ENCODE results near the gene MORN1. TPM values are rescaled to one million over a fixed set of nuclear protein-coding genes. Genes with fewer than 3 reads are reported as not detected.

Gene MORN1
- polyA plus RNA-seq, 1 of the 3 experiments (the other 2 are of a cell fraction), result 16.3 TPM

DNA sequence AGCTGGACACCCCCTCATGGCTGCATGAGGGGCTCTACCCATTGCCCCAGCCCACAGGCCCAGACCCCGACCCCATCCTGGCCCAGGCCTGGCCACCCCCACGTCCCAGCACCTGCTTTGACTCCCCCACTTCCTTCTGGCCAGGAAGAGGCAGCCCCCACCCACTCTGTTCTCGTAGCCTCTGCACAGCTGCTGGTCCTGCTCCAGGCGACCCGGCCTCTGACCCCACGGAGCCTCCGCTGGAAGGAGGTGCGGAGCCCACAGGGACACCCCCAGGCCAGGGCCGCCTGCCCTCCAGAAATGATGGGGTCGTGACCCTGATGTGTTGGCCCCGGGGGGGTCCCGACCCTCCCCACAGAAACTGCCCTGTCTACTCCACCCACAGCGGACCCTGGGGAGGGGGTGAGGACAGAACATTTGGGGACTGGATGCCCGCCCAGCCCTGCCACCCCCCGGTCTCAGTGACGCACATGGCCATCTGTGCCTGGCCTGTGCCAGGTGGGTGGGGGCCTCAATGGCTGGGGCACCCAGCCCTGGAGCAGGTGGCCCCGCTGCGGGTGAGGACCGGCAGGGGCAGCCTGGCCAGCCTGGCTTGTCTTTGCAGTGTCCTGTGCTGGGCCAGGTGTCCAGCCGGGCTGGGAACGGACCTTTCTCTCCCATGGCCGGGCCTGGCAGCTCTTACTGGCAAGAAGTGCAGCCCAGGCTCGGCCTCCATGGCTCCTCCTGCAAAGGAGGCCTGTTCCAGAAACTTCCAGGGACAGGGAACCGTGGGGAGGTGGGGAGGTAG lies 78.6 kb downstream of the MORN1 start:
- H3K9me3 ChIP-seq, result no peaks in the 10 kb centered on the region
- WGBS (ENCODE audit: low lambda C conversion rate), result 94% methylated on average over 8 of the region's 24 CpGs
- H3K4me2 ChIP-seq, result no peak overlapping the region
- no peak for DNase-seq
- H3K4me3 ChIP-seq (ENCODE audit: low read depth in 2 of 2, low read length in 1 of 2), result no peak overlapping the region
- ChIA-PET POLR2A (interaction anchor here (1.0 kb wide), 1 partner anchor 107 kb away, joined by 3 read pairs; no protein-coding TSS in a partner anchor), CTCF (interaction anchor here (1.0 to 4.8 kb wide), 7 partner anchors 14 to 118 kb away, joined by 3 to 34 read pairs (median 3); partner anchors contain the start of gene FAAP20)
- peaks cover 0 to 45% of the 10 kb centered on the region in 2 experiments; a peak in 1 of 4 replicates for H3K4me1 ChIP-seq (ENCODE audit: control insufficient read depth in 1 of 2, insufficient read depth in 2 of 2, low read depth in 1 of 2, low read length in 1 of 2)
- H2AFZ ChIP-seq (ENCODE audit: low read depth), result no peak overlapping the region
- H3K79me2 ChIP-seq (ENCODE audit: insufficient read depth), result no peaks in the 10 kb centered on the region
- H4K20me1 ChIP-seq (ENCODE audit: insufficient read depth), result no peaks in the 10 kb centered on the region
- no peaks in the 10 kb centered on the region for H3K9me2 ChIP-seq
- no peaks in the 10 kb centered on the region for H3K27me3 ChIP-seq (ENCODE audit: insufficient read depth)
- H3K27ac ChIP-seq (ENCODE audit: low read depth in 2 of 2, low read length in 1 of 2), result peak overlapping the region; percentile 32 to 83; a peak in 3 of 4 replicates
- H3K9ac ChIP-seq, result no peak overlapping the region
- H3F3A ChIP-seq (replicated peaks; ENCODE audit: insufficient read depth), result peaks cover 4% of the 10 kb centered on the region
- H3K36me3 ChIP-seq (replicated peaks in 1 of 2; ENCODE audit: control insufficient read depth in 1 of 2, insufficient read depth in 2 of 2, low read length in 1 of 2), result peaks cover 0 to 14% of the 10 kb centered on the region in 2 experiments
- no peak for TF ChIP-seq RCOR1 (IDR thresholded peaks at IDR 0.05; ENCODE audit: low read length)
- TF ChIP-seq CHD2 (IDR thresholded peaks at IDR 0.05; ENCODE audit: low read length, partially characterized antibody), result no peak
- no peak for TF ChIP-seq ELF1 (IDR thresholded peaks at IDR 0.05)
- no peak for TF ChIP-seq GATA2 (CRISPR knock-in tag; IDR thresholded peaks at IDR 0.05)
- TF ChIP-seq MXI1 (IDR thresholded peaks at IDR 0.05; ENCODE audit: low read depth, low read length), result no peak
- no peak for TF ChIP-seq FOXJ3 (CRISPR knock-in tag; IDR thresholded peaks at IDR 0.05)
- TF ChIP-seq, protein P1, sequence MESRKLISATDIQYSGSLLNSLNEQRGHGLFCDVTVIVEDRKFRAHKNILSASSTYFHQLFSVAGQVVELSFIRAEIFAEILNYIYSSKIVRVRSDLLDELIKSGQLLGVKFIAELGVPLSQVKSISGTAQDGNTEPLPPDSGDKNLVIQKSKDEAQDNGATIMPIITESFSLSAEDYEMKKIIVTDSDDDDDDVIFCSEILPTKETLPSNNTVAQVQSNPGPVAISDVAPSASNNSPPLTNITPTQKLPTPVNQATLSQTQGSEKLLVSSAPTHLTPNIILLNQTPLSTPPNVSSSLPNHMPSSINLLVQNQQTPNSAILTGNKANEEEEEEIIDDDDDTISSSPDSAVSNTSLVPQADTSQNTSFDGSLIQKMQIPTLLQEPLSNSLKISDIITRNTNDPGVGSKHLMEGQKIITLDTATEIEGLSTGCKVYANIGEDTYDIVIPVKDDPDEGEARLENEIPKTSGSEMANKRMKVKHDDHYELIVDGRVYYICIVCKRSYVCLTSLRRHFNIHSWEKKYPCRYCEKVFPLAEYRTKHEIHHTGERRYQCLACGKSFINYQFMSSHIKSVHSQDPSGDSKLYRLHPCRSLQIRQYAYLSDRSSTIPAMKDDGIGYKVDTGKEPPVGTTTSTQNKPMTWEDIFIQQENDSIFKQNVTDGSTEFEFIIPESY (IDR thresholded peaks at IDR 0.05; ENCODE audit: borderline replicate concordance, low read depth), result no peak

DNA sequence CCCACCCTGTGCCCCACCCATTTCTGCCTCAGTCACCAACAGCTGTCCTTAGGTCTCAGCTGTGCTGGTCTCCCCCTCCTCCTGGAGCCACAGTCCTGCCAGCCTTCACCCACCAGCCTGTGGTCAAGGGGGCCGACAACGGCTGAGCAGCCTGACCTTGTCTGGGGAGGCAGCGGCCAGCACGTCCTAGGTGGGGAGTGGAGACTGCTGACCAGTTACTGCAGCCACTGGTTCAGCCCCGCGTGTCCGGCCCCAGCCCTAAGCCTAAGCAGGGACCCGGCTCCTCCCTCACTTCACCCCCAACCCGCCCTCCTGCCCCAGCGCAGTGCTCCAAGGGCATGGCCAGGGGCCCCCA lies 79.2 kb downstream of the MORN1 start:
- Histone ChIP-seq H3K4me3 (ENCODE audit: low read depth in 2 of 2, low read length in 1 of 2) (no peak overlapping the region), H3K9me3 (no peaks in the 10 kb centered on the region), H3K9me2 (no peaks in the 10 kb centered on the region), H3F3A (replicated peaks; ENCODE audit: insufficient read depth) (peaks cover 4% of the 10 kb centered on the region), H3K36me3 (replicated peaks in 1 of 2; ENCODE audit: control insufficient read depth in 1 of 2, insufficient read depth in 2 of 2, low read length in 1 of 2) (peaks cover 3 to 20% of the 10 kb centered on the region in 2 experiments), H3K4me1 (ENCODE audit: control insufficient read depth in 1 of 2, insufficient read depth in 2 of 2, low read depth in 1 of 2, low read length in 1 of 2) (peaks cover 0 to 40% of the 10 kb centered on the region in 2 experiments; a peak in 1 of 4 replicates), H3K27me3 (ENCODE audit: insufficient read depth) (no peaks in the 10 kb centered on the region), H3K79me2 (ENCODE audit: insufficient read depth) (no peaks in the 10 kb centered on the region), H3K27ac (ENCODE audit: low read depth in 2 of 2, low read length in 1 of 2) (no peak overlapping the region; a peak in 1 of 4 replicates), H2AFZ (ENCODE audit: low read depth) (no peak overlapping the region), H3K4me2 (no peak overlapping the region), H4K20me1 (ENCODE audit: insufficient read depth) (no peaks in the 10 kb centered on the region), H3K9ac (no peak overlapping the region)
- ChIA-PET CTCF (interaction anchor here (0.9 to 1.3 kb wide), 2 partner anchors 36 to 117 kb away, joined by 4 to 5 read pairs; partner anchors contain the start of gene FAAP20), POLR2A (no interaction called here)
- 88% methylated on average over 4 of the region's 10 CpGs for WGBS (ENCODE audit: low lambda C conversion rate)
- TF ChIP-seq MEF2A (IDR thresholded peaks at IDR 0.05; ENCODE audit: borderline replicate concordance, low read depth), result no peak
- no peak for TF ChIP-seq FOXM1 (IDR thresholded peaks at IDR 0.05; ENCODE audit: low read depth)
- TF ChIP-seq SMC3 (IDR thresholded peaks at IDR 0.05; ENCODE audit: low read depth, low read length), result no peak
- TF ChIP-seq, protein P2, sequence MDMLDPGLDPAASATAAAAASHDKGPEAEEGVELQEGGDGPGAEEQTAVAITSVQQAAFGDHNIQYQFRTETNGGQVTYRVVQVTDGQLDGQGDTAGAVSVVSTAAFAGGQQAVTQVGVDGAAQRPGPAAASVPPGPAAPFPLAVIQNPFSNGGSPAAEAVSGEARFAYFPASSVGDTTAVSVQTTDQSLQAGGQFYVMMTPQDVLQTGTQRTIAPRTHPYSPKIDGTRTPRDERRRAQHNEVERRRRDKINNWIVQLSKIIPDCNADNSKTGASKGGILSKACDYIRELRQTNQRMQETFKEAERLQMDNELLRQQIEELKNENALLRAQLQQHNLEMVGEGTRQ (IDR thresholded peaks at IDR 0.05; ENCODE audit: borderline replicate concordance, low read depth, low read length), result no peak
- TF ChIP-seq, protein P3, sequence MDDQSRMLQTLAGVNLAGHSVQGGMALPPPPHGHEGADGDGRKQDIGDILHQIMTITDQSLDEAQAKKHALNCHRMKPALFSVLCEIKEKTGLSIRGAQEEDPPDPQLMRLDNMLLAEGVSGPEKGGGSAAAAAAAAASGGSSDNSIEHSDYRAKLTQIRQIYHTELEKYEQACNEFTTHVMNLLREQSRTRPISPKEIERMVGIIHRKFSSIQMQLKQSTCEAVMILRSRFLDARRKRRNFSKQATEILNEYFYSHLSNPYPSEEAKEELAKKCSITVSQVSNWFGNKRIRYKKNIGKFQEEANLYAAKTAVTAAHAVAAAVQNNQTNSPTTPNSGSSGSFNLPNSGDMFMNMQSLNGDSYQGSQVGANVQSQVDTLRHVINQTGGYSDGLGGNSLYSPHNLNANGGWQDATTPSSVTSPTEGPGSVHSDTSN (IDR thresholded peaks at IDR 0.05), result no peak
- TF ChIP-seq RCOR1 (IDR thresholded peaks at IDR 0.05; ENCODE audit: low read length), result no peak
- DNase-seq, result no peak

Data from SK-N-SH (cell line).